Measurements from ENCODE around the gene ATL2.

- TF ChIP-seq EZH2 (IDR thresholded peaks at IDR 0.05; ENCODE audit: borderline replicate concordance, insufficient read depth, low read depth, low read length, poor library complexity, severe bottlenecking) (no peak), CTCF (IDR thresholded peaks at IDR 0.05) (no peak)
Measured at GRCh38 chr2:38317725-38318124, 59.3 kb downstream of the ATL2 start.
